Chondrocyte (in vitro differentiated cells): ENCODE measurements around the gene FASLG. TPM values are rescaled to one million over a fixed set of nuclear protein-coding genes. Genes with fewer than 3 reads are reported as not detected.
A peak's percentile ranks its signal among the peaks of the same experiment; 100 is the strongest.

Experiments
- DNase-seq: peaks from one replicate; pipeline ENCODE4 v3.0.0; 2021; ENCODE audit warnings: mixed read lengths, low spot score
- H3K27ac Mint-ChIP-seq: one replicate; pipeline ENCODE4 v1.8.0; 2021; ENCODE audit warnings: mild to moderate bottlenecking, moderate library complexity, mixed read lengths; ENCODE audit not compliant: unreplicated experiment
- H3K27me3 Mint-ChIP-seq: 2 replicates; pipeline ENCODE4 v1.8.0; 2021; ENCODE audit warnings: low read depth, mixed read lengths
- H3K36me3 Mint-ChIP-seq: 2 replicates; pipeline ENCODE4 v1.8.0; 2021; ENCODE audit warnings: low read depth, mixed read lengths
- H3K4me1 Mint-ChIP-seq: 2 replicates; pipeline ENCODE4 v1.8.0; 2021; ENCODE audit warnings: low read depth, mild to moderate bottlenecking, mixed read lengths
- H3K4me3 Mint-ChIP-seq: one replicate; pipeline ENCODE4 v1.8.0; 2021; ENCODE audit warnings: mild to moderate bottlenecking, moderate library complexity, mixed read lengths; ENCODE audit not compliant: unreplicated experiment
- H3K9me3 Mint-ChIP-seq: 2 replicates; pipeline ENCODE4 v1.8.0; 2021; ENCODE audit warnings: low read depth, mixed read lengths
- CTCF ChIP-seq: fragments of 200-600 bp; sonication (generic); IDR thresholded peaks from 2 replicates; pipeline ENCODE4 v1.5.0; 2021; ENCODE audit warnings: antibody characterized with exemption, mild to moderate bottlenecking, moderate library complexity
- total RNA-seq: library from RNA; stranded (reverse); gene quantifications from 3 replicates; pipeline ENCODE4 v1.2.1, GENCODE V29; 2021

The FASLG gene
- total RNA-seq, 1 donor from 2014 or later, result not detected

DNA sequence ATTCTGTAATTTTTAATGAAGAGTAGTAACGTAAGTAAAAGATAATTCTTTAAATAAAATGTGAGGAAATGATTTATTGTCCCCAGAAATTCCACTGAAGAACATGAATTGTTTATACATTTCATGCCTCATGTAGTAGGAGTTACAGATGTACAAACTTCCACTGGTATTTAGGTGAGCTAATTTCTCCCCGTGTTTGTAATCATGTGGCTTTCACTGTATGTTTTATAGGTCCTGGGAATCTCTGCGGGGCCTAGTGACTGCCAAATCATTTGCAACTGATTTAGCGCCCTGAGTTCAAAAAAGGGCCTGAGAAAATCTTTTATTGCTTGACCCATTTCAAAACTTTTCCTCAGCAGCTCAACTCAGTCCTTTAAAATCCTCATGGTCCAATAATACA lies 30.5 kb upstream of the FASLG start:
- no peaks in the 10 kb centered on the region for H3K36me3 Mint-ChIP-seq
- H3K27me3 Mint-ChIP-seq, result no peaks in the 10 kb centered on the region
- peaks cover 14% of the 10 kb centered on the region for H3K4me1 Mint-ChIP-seq
- no peak overlapping the region for H3K27ac Mint-ChIP-seq
- DNase-seq, result no peak
- H3K9me3 Mint-ChIP-seq, result peaks cover 6% of the 10 kb centered on the region
- no peak overlapping the region for H3K4me3 Mint-ChIP-seq
- no peak for TF ChIP-seq CTCF

- TF ChIP-seq CTCF, result no peak
- H3K27me3 Mint-ChIP-seq, result no peaks in the 10 kb centered on the region
- no peak overlapping the region for H3K4me3 Mint-ChIP-seq
These were observed 29.7 kb upstream of the FASLG start for GRCh38 chr1:172629170-172629569.

DNA sequence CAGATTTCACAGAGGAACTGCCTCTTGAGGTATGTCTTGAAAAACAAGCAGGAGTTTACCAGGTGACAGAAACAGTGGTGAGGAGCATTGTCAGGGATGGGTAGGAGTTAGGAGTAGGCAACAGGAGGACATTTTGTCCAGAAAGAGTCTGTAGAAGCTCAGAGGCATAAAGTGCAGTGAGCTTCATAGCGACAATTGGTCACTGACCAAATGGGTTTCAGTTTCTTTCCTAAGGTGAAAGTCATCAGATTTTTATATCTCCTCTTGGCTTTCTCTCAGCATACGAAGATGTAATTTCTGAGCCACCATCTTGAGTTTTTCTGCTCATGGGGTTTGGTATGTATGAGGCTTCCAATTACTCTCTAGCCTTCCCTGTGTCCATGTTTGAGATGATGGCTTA lies 29.3 kb upstream of the FASLG start:
- H3K27me3 Mint-ChIP-seq, result no peaks in the 10 kb centered on the region
- peaks cover 14% of the 10 kb centered on the region for H3K4me1 Mint-ChIP-seq
- no peak for DNase-seq
- H3K4me3 Mint-ChIP-seq, result no peak overlapping the region
- TF ChIP-seq CTCF, result no peak
- peaks cover 6% of the 10 kb centered on the region for H3K9me3 Mint-ChIP-seq
- H3K36me3 Mint-ChIP-seq, result no peaks in the 10 kb centered on the region
- no peak overlapping the region for H3K27ac Mint-ChIP-seq

More at GRCh38 chr1:172629170-172629569, 29.7 kb upstream of the FASLG start:
- Mint-ChIP-seq H3K36me3 (no peaks in the 10 kb centered on the region), H3K4me1 (peaks cover 14% of the 10 kb centered on the region), H3K27ac (no peak overlapping the region), H3K9me3 (peaks cover 6% of the 10 kb centered on the region)
- no peak for DNase-seq

GRCh38 chr1:172630056-172630818 lies 28.7 kb upstream of the FASLG start:
- H3K36me3 Mint-ChIP-seq, result no peaks in the 10 kb centered on the region
- no peak overlapping the region for H3K4me3 Mint-ChIP-seq
- H3K9me3 Mint-ChIP-seq, result peaks cover 6% of the 10 kb centered on the region
- H3K27ac Mint-ChIP-seq, result peak overlapping the region; percentile 27
- no peak for TF ChIP-seq CTCF
- peaks cover 14% of the 10 kb centered on the region for H3K4me1 Mint-ChIP-seq
- no peaks in the 10 kb centered on the region for H3K27me3 Mint-ChIP-seq
- no peak for DNase-seq

GRCh38 chr1:172630868-172631267 lies 28.0 kb upstream of the FASLG start:
- no peak for DNase-seq
- H3K27ac Mint-ChIP-seq, result peak overlapping the region; percentile 27
- H3K4me1 Mint-ChIP-seq, result peaks cover 14% of the 10 kb centered on the region
- no peak for TF ChIP-seq CTCF
- no peaks in the 10 kb centered on the region for H3K27me3 Mint-ChIP-seq
- H3K4me3 Mint-ChIP-seq, result no peak overlapping the region
- H3K36me3 Mint-ChIP-seq, result no peaks in the 10 kb centered on the region
- peaks cover 6% of the 10 kb centered on the region for H3K9me3 Mint-ChIP-seq
